ENCODE data around the gene MMP7. TPM values are rescaled to one million over a fixed set of nuclear protein-coding genes. Genes with fewer than 3 reads are reported as not detected.

Gene MMP7
- total and polyA plus RNA-seq, 2 donors (not counting 3 experiments of a cell fraction or from before 2014, with no cell fraction given), result 0.65 TPM; not detected in 1

DNA sequence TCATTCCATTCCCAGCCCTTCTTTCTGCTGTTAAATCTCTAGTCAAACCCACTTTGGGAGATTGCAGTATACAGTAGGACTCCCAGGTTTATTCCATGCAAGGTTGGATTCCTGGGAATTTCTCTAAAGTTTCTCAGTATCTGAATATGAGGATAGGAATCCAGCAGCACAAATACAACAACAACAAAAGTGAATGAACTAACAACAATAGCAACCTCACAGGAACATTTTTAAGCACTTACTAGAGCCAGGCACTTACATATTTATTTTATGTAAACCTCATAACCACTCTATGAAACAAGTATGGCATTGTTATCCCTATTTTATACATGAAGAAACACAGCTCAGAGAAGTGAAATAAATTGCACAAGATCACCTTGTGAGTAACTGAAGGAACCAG, 1.9 kb downstream of the MMP7 start:
- intact Hi-C loops (cut with micrococcal nuclease) (no loop called here), dilution Hi-C loops (cut with MboI; ENCODE audit: extremely low pct_ligation_motif_present, low sequenced_read_pairs) (no loop called here)
- no peaks in the 10 kb centered on the region for H3K79me2 ChIP-seq (ENCODE audit: control insufficient read depth, insufficient read depth, low read length)
- BruUV-seq (replicated peaks), result no TSS peak
- CTCF ChIA-PET, result interaction anchor here (1.3 to 2.3 kb wide), 2 partner anchors 24 to 85 kb away, joined by 3 to 6 read pairs; no protein-coding TSS in a partner anchor
- H3K4me2 ChIP-seq (ENCODE audit: insufficient read depth, low read length), result no peak overlapping the region
- no peaks in the 10 kb centered on the region for H3K9me3 ChIP-seq (replicated peaks; ENCODE audit: control insufficient read depth, insufficient read depth, low read length)
- H4K20me1 ChIP-seq (replicated peaks; ENCODE audit: control insufficient read depth, extremely low read depth, insufficient read depth, low read length), result no peaks in the 10 kb centered on the region
- H3K27ac ChIP-seq (ENCODE audit: insufficient read depth, low read depth, low read length), result no peak overlapping the region
- no peak overlapping the region for H2AFZ ChIP-seq (ENCODE audit: low read depth, low read length)
- TF ChIP-seq FOS (IDR thresholded peaks at IDR 0.05; ENCODE audit: borderline replicate concordance, insufficient read depth, low read length), result no peak
- TF ChIP-seq POLR2AphosphoS5 (IDR thresholded peaks at IDR 0.05; ENCODE audit: insufficient read depth, low read depth, low read length), result no peak
- TF ChIP-seq, protein P1, sequence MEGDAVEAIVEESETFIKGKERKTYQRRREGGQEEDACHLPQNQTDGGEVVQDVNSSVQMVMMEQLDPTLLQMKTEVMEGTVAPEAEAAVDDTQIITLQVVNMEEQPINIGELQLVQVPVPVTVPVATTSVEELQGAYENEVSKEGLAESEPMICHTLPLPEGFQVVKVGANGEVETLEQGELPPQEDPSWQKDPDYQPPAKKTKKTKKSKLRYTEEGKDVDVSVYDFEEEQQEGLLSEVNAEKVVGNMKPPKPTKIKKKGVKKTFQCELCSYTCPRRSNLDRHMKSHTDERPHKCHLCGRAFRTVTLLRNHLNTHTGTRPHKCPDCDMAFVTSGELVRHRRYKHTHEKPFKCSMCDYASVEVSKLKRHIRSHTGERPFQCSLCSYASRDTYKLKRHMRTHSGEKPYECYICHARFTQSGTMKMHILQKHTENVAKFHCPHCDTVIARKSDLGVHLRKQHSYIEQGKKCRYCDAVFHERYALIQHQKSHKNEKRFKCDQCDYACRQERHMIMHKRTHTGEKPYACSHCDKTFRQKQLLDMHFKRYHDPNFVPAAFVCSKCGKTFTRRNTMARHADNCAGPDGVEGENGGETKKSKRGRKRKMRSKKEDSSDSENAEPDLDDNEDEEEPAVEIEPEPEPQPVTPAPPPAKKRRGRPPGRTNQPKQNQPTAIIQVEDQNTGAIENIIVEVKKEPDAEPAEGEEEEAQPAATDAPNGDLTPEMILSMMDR (IDR thresholded peaks at IDR 0.05; ENCODE audit: extremely low read depth in 1 of 2, insufficient read depth in 1 of 2, low read depth in 1 of 2, low read length in 2 of 2), result no peak
- TF ChIP-seq GATA2 (IDR thresholded peaks at IDR 0.05; ENCODE audit: insufficient read depth, insufficient read length, low read depth, low read length), result no peak
- no peak for TF ChIP-seq EZH2 (IDR thresholded peaks at IDR 0.05; ENCODE audit: borderline replicate concordance, low read depth, low read length, severe bottlenecking)
- TF ChIP-seq JUN (IDR thresholded peaks at IDR 0.05; ENCODE audit: borderline replicate concordance, insufficient read depth, insufficient read length, low read depth), result no peak
- TF ChIP-seq MYC (IDR thresholded peaks at IDR 0.05; ENCODE audit: low read depth, low read length), result no peak
- TF ChIP-seq, protein P2, sequence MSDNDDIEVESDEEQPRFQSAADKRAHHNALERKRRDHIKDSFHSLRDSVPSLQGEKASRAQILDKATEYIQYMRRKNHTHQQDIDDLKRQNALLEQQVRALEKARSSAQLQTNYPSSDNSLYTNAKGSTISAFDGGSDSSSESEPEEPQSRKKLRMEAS (IDR thresholded peaks at IDR 0.05; ENCODE audit: insufficient read depth, insufficient read length), result no peak
- TF ChIP-seq POLR2A (IDR thresholded peaks at IDR 0.05; ENCODE audit: low read depth, low read length), result no peak
- no peak overlapping the region for H3K4me3 ChIP-seq (replicated peaks in 1 of 3; ENCODE audit: insufficient read depth in 1 of 3, low read depth in 1 of 3, low read length in 3 of 3)
- H3K36me3 ChIP-seq (ENCODE audit: control insufficient read depth in 2 of 2, extremely low read depth in 1 of 2, insufficient read depth in 2 of 2, low read length in 2 of 2), result no peaks in the 10 kb centered on the region
- H3K27me3 ChIP-seq (ENCODE audit: control insufficient read depth in 2 of 2, insufficient read depth in 2 of 2, low read length in 2 of 2), result no peaks in the 10 kb centered on the region
- peaks cover 14% of the 10 kb centered on the region for H3K4me1 ChIP-seq (ENCODE audit: control insufficient read depth, extremely low read depth, insufficient read depth, low read length)
- no peak for FAIRE-seq
- no peak for DNase-seq (ENCODE audit: low read depth, low spot score)
- POLR2A ChIA-PET, result no interaction called here
- H3K9ac ChIP-seq (replicated peaks; ENCODE audit: extremely low read depth, insufficient read depth, low read length), result no peak overlapping the region
- H3K9me1 ChIP-seq (replicated peaks; ENCODE audit: control insufficient read depth, extremely low read depth, insufficient read depth, low read length), result no peaks in the 10 kb centered on the region
